Measurements from ENCODE around the gene RNF168. TPM values are rescaled to one million over a fixed set of nuclear protein-coding genes. Genes with fewer than 3 reads are reported as not detected.
"Not testable (repeated sequence)": the region's sequence is repeated elsewhere in the genome, so short reads cannot be mapped to it uniquely, and the experiment has no call there.

The RNF168 gene, protein sequence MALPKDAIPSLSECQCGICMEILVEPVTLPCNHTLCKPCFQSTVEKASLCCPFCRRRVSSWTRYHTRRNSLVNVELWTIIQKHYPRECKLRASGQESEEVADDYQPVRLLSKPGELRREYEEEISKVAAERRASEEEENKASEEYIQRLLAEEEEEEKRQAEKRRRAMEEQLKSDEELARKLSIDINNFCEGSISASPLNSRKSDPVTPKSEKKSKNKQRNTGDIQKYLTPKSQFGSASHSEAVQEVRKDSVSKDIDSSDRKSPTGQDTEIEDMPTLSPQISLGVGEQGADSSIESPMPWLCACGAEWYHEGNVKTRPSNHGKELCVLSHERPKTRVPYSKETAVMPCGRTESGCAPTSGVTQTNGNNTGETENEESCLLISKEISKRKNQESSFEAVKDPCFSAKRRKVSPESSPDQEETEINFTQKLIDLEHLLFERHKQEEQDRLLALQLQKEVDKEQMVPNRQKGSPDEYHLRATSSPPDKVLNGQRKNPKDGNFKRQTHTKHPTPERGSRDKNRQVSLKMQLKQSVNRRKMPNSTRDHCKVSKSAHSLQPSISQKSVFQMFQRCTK
- total RNA-seq (10 to 100 TPM; 16.6 to 25.7 TPM), polyA plus RNA-seq (1 to 10 TPM; 7.2 to 9.4 TPM)
- long read RNA-seq, donor 1, full-length matches to known transcripts, result 4 of 4 reads
- long read RNA-seq, donor 1, partial matches to known transcripts, result 0 of 4 reads
- long read RNA-seq, donor 1, other reads (novel, unspliced or antisense), result 0 of 4 reads
- long read RNA-seq, donor 2, result 0 reads
- long read RNA-seq, donor 3, full-length matches to known transcripts, result 2 of 2 reads
- long read RNA-seq, donor 3, partial matches to known transcripts, result 0 of 2 reads
- long read RNA-seq, donor 3, other reads (novel, unspliced or antisense), result 0 of 2 reads
- long read RNA-seq, donor 4, full-length matches to known transcripts, result 1 of 1 reads
- long read RNA-seq, donor 4, partial matches to known transcripts, result 0 of 1 reads
- long read RNA-seq, donor 4, other reads (novel, unspliced or antisense), result 0 of 1 reads
- long read RNA-seq, donor 5, full-length matches to known transcripts, result 4 of 11 reads
- long read RNA-seq, donor 5, partial matches to known transcripts, result 7 of 11 reads
- long read RNA-seq, donor 5, other reads (novel, unspliced or antisense), result 0 of 11 reads

GRCh38 chr3:196503196-196504076 is at the start of gene RNF168:
Gene RNF168 (minus strand): TSS chr3:196503768. CDS start chr3:196503173, 595 bp downstream.
- H3K27me3 ChIP-seq (ENCODE audit: control insufficient read depth in 3 of 3, insufficient read depth in 3 of 3, low read length in 2 of 3), result no peaks in the 10 kb centered on the region
- no peak for TF ChIP-seq CTCF (IDR thresholded peaks at IDR 0.05; ENCODE audit: control extremely low read depth, extremely low read depth)
- H3K27ac ChIP-seq (ENCODE audit: low read depth in 1 of 2, low read length in 1 of 2), result peak within 1 kb of the TSS; percentile 96 to 98
- H3K9ac ChIP-seq (ENCODE audit: insufficient read depth in 1 of 2, low read length in 2 of 2), result peak within 1 kb of the TSS; percentile 67 to 81
- peaks cover 0 to 4% (median 3%) of the 10 kb centered on the region in 4 donors for H3K36me3 ChIP-seq (ENCODE audit: control insufficient read depth in 4 of 4, insufficient read depth in 4 of 4, low read length in 4 of 4)
- DNase-seq (peak; percentile 96 to 98 (median 97)), ATAC-seq (ENCODE audit: insufficient read depth, low FRiP score) (peak; percentile 88)
- H3K9me3 ChIP-seq (ENCODE audit: control insufficient read depth in 4 of 4, insufficient read depth in 3 of 4, low read length in 3 of 4), result peaks cover 0 to 7% (median 3%) of the 10 kb centered on the region in 4 donors
- H3K4me1 ChIP-seq (ENCODE audit: control insufficient read depth in 5 of 5, insufficient read depth in 5 of 5, low read length in 5 of 5), result peaks cover 0 to 13% (median 5%) of the 10 kb centered on the region in 5 donors
- WGBS, 2 donors, result 0% methylated on average over 75 of the region's 75 CpGs
- peak within 1 kb of the TSS; percentile 71 for H3K4me3 ChIP-seq

- H3K27me3 ChIP-seq (ENCODE audit: control insufficient read depth in 3 of 3, insufficient read depth in 3 of 3, low read length in 2 of 3), result no peaks in the 10 kb centered on the region
- no peaks in the 10 kb centered on the region for H3K4me1 ChIP-seq (ENCODE audit: control insufficient read depth in 5 of 5, insufficient read depth in 5 of 5, low read length in 5 of 5)
- 97 to 98% methylated on average over 5 of the region's 5 CpGs for WGBS, 2 donors
- no peak overlapping the region for H3K4me3 ChIP-seq
- peaks cover 0 to 4% (median 3%) of the 10 kb centered on the region in 4 donors for H3K36me3 ChIP-seq (ENCODE audit: control insufficient read depth in 4 of 4, insufficient read depth in 4 of 4, low read length in 4 of 4)
- no peaks in the 10 kb centered on the region for H3K9me3 ChIP-seq (ENCODE audit: control insufficient read depth in 4 of 4, insufficient read depth in 3 of 4, low read length in 3 of 4)
- TF ChIP-seq CTCF (IDR thresholded peaks at IDR 0.05; ENCODE audit: control extremely low read depth, extremely low read depth), result no peak
- ATAC-seq (ENCODE audit: insufficient read depth, low FRiP score) (no peak), DNase-seq (no peak)
- H3K27ac ChIP-seq (ENCODE audit: low read depth in 1 of 2, low read length in 1 of 2), result no peak overlapping the region
- H3K9ac ChIP-seq (ENCODE audit: insufficient read depth in 1 of 2, low read length in 2 of 2), result no peak overlapping the region
Measured at GRCh38 chr3:196552253-196552652, 48.7 kb upstream of the RNF168 start.

DNA sequence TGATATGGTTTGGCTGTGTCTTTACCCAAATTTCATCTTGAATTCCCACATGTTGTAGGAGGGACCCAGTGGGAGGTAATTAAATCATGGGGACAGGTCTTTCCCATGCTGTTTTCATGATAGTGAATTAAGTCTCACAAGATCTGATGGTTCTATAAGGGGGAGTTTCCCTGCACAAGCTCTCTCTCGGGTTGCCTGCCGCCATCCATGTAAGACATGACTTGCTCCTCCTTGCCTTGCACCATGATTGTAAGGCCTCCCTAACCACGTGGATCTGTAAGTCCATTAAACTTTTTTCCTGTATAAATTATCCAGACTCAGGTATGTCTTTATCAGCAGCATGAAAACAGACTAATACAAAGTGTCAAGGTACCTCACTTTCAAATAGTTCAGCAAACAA is 46.6 kb upstream of the RNF168 start:
- not testable (repeated sequence) for H3K27ac ChIP-seq (ENCODE audit: low read depth in 1 of 2, low read length in 1 of 2); ATAC-seq (ENCODE audit: insufficient read depth, low FRiP score); H3K4me1 ChIP-seq (ENCODE audit: control insufficient read depth in 5 of 5, insufficient read depth in 5 of 5, low read length in 5 of 5)

DNA sequence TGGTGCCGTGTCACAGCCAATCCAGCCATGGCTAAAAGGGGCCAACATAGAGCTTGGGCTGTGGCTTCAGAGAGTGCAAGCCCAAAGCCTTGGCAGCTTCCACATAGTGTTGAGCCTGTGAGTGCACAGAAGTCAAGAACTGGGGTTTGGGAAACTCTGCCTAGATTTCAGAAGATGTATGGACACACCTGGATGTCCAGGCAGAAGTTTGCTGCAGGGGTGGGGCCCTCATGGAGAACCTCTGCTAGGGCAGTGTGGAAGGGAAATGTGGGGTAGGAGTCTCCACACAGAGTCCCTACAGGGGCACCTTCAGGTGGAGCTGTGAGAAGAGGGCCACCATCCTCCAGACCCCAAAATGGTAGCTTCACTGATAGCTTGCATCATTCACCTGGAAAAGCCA is 45.7 kb upstream of the RNF168 start:
- not testable (repeated sequence) for H3K27me3 ChIP-seq (ENCODE audit: control insufficient read depth in 3 of 3, insufficient read depth in 3 of 3, low read length in 2 of 3); H3K27ac ChIP-seq (ENCODE audit: low read depth in 1 of 2, low read length in 1 of 2); H3K4me3 ChIP-seq; DNase-seq; H3K9ac ChIP-seq (ENCODE audit: insufficient read depth in 1 of 2, low read length in 2 of 2); H3K36me3 ChIP-seq (ENCODE audit: control insufficient read depth in 4 of 4, insufficient read depth in 4 of 4, low read length in 4 of 4); H3K4me1 ChIP-seq (ENCODE audit: control insufficient read depth in 5 of 5, insufficient read depth in 5 of 5, low read length in 5 of 5); H3K9me3 ChIP-seq (ENCODE audit: control insufficient read depth in 4 of 4, insufficient read depth in 3 of 4, low read length in 3 of 4); ATAC-seq (ENCODE audit: insufficient read depth, low FRiP score)
- WGBS, 2 donors, result 100% methylated on average over 1 of the region's 1 CpG

More for the DNA sequence above, 46.6 kb upstream of the RNF168 start:
- not testable (repeated sequence) for H3K36me3 ChIP-seq (ENCODE audit: control insufficient read depth in 4 of 4, insufficient read depth in 4 of 4, low read length in 4 of 4); H3K9ac ChIP-seq (ENCODE audit: insufficient read depth in 1 of 2, low read length in 2 of 2); DNase-seq; H3K4me3 ChIP-seq; H3K9me3 ChIP-seq (ENCODE audit: control insufficient read depth in 4 of 4, insufficient read depth in 3 of 4, low read length in 3 of 4); H3K27me3 ChIP-seq (ENCODE audit: control insufficient read depth in 3 of 3, insufficient read depth in 3 of 3, low read length in 2 of 3)
- 80 to 88% methylated on average over 3 of the region's 3 CpGs for WGBS, 2 donors

Measured in lung (tissue), 16 donors.